HCT116 (cell line): ENCODE results near the gene TGM4. TPM values are rescaled to one million over a fixed set of nuclear protein-coding genes. Genes with fewer than 3 reads are reported as not detected.

Experiments
- ATAC-seq: fragments of 200-7000 bp; cut with Tn5 transposase; 2 replicates; pipeline ENCODE4 v1.9.1; 2020; ENCODE audit warnings: mild to moderate bottlenecking, moderate library complexity
- BruUV-seq: library from RNA; stranded (reverse); fragments of 400-500 nt; replicated peaks from 2 replicates; lab custom pipeline; 2021; lab: Mats Ljungman, UMichigan
- CTCF ChIA-PET: fragments of 300-600 bp; sonication (Branson Sonifier 250); formaldehyde crosslinking; loops from one replicate; lab custom pipeline; 2021; ENCODE audit warnings: antibody characterized with exemption; lab: Charles Lee
- POLR2A ChIA-PET: fragments of 300-600, 350-600 bp; sonication (Branson Sonifier 250); formaldehyde crosslinking; loops from one replicate; lab custom pipeline; 2021; ENCODE audit warnings: antibody characterized with exemption; lab: Charles Lee
- RAD21 ChIA-PET, 2 experiments: fragments of 300-600 bp; sonication (Branson Sonifier 250); formaldehyde crosslinking; loops; one replicate each; lab custom pipeline; 2023; ENCODE audit warnings: low total read pairs in 2 of 2; ENCODE audit not compliant: uncharacterized antibody in 2 of 2, unreplicated experiment in 2 of 2, low non-redundant PET in 1 of 2; lab: Charles Lee
- DNase-seq: peaks from one replicate; pipeline ENCODE4 v3.0.0-alpha.2; 2010; ENCODE audit warnings: low read depth, low spot score
- H2AFZ ChIP-seq: fragments of 200-600 bp; shearing (Covaris generic), sonication (generic); 2 replicates; pipeline ENCODE4 v1.6.1; 2017; ENCODE audit warnings: low read depth, mixed run types, mixed read lengths, antibody characterized with exemption, low read length; ENCODE audit not compliant: poor library complexity, severe bottlenecking
- H3K27ac ChIP-seq: 2 replicates; pipeline ENCODE4 v1.5.1; 2012; ENCODE audit warnings: low read depth, low read length
- H3K27me3 ChIP-seq: fragments of 200-600 bp; sonication (generic); 2 replicates; pipeline ENCODE4 v1.6.1; 2016; ENCODE audit warnings: mixed run types, low read length, mixed read lengths; ENCODE audit not compliant: insufficient read depth
- H3K36me3 ChIP-seq, 2 experiments: fragments of 200-500 bp in 1 of 2; fragments of 200-600 bp in 1 of 2; sonication (Bioruptor generic) in 1 of 2; sonication (generic) in 1 of 2; 2 replicates each; pipeline versions ENCODE4 v1.5.1 to v1.6.1; 2014 to 2016; ENCODE audit warnings: low read length in 2 of 2, inconsistent platforms in 1 of 2, mixed read lengths in 1 of 2, mixed run types in 1 of 2; ENCODE audit not compliant: insufficient read depth in 2 of 2, control insufficient read depth in 1 of 2
- H3K4me1 ChIP-seq, 2 experiments: fragments of 200-600 bp in 1 of 2; sonication (generic) in 1 of 2; 2 replicates each; pipeline versions ENCODE4 v1.5.1 to v1.6.1; 2012 to 2017; ENCODE audit warnings: low read length in 2 of 2, inconsistent platforms in 1 of 2, mild to moderate bottlenecking in 1 of 2, mixed read lengths in 1 of 2, mixed run types in 1 of 2, moderate library complexity in 1 of 2; ENCODE audit not compliant: insufficient read depth in 2 of 2, control insufficient read depth in 1 of 2
- H3K4me2 ChIP-seq: fragments of 200-600 bp; sonication (generic); 2 replicates; pipeline ENCODE4 v1.6.1; 2017; ENCODE audit warnings: mixed run types, low read length, mixed read lengths
- H3K4me3 ChIP-seq, 2 experiments: fragments of 200-600 bp in 1 of 2; sonication (generic) in 1 of 2; replicated peaks in 1 of 2; 2 replicates each; pipeline ENCODE4 v1.5.1; 2011 to 2016; ENCODE audit warnings: low read length in 2 of 2, control low read depth in 1 of 2, low read depth in 1 of 2, mild to moderate bottlenecking in 1 of 2, mixed read lengths in 1 of 2, mixed run types in 1 of 2
- H3K79me2 ChIP-seq: fragments of 200-600 bp; sonication (generic); 2 replicates; pipeline ENCODE4 v1.6.1; 2017; ENCODE audit warnings: mild to moderate bottlenecking, mixed run types, low read length, moderate library complexity, mixed read lengths; ENCODE audit not compliant: insufficient read depth
- H3K9ac ChIP-seq: fragments of 200-600 bp; sonication (generic); 2 replicates; pipeline ENCODE4 v1.6.1; 2016; ENCODE audit warnings: low read length, mixed read lengths
- H3K9me2 ChIP-seq: fragments of 200-600 bp; sonication (generic), shearing (Covaris generic); 2 replicates; pipeline ENCODE4 v1.6.1; 2017; ENCODE audit warnings: mixed run types, mild to moderate bottlenecking, moderate library complexity; ENCODE audit not compliant: insufficient read depth
- H3K9me3 ChIP-seq, 2 experiments: fragments of 200-500 bp in 1 of 2; fragments of 200-600 bp in 1 of 2; sonication (Bioruptor generic) in 1 of 2; sonication (generic) in 1 of 2; 2 replicates each; pipeline ENCODE4 v1.6.1; 2014 to 2017; ENCODE audit warnings: low read length in 2 of 2, mixed read lengths in 2 of 2, inconsistent platforms in 1 of 2, low read depth in 1 of 2, mild to moderate bottlenecking in 1 of 2, mixed run types in 1 of 2, moderate library complexity in 1 of 2; ENCODE audit not compliant: control insufficient read depth in 1 of 2, insufficient read depth in 1 of 2
- H4K20me1 ChIP-seq: fragments of 200-600 bp; sonication (generic), shearing (Covaris generic); 2 replicates; pipeline ENCODE4 v1.6.1; 2017; ENCODE audit warnings: mixed run types, mild to moderate bottlenecking, moderate library complexity; ENCODE audit not compliant: insufficient read depth
- ELF1 ChIP-seq: IDR thresholded peaks from 2 replicates; pipeline ENCODE4 v1.6.1; 2012; ENCODE audit warnings: low read depth, borderline replicate concordance
- FOSL1 ChIP-seq: IDR thresholded peaks from 2 replicates; pipeline ENCODE4 v1.6.1; 2012; ENCODE audit warnings: low read depth
- JUND ChIP-seq: IDR thresholded peaks from 2 replicates; pipeline ENCODE4 v1.6.1; 2012
- MAX ChIP-seq: IDR thresholded peaks from 2 replicates; pipeline ENCODE4 v1.6.1; 2012
- POLR2A ChIP-seq: IDR thresholded peaks from 2 replicates; pipeline ENCODE4 v1.7.0; 2011; ENCODE audit warnings: borderline replicate concordance; ENCODE audit not compliant: insufficient read depth, insufficient read length; ENCODE audit errors: extremely low read depth
- REST ChIP-seq: IDR thresholded peaks from 2 replicates; pipeline ENCODE4 v1.6.1; 2012; ENCODE audit warnings: low read depth
- SIN3A ChIP-seq: IDR thresholded peaks from 2 replicates; pipeline ENCODE4 v1.6.1; 2012; ENCODE audit warnings: low read depth
- SP1 ChIP-seq: IDR thresholded peaks from 2 replicates; pipeline ENCODE4 v1.6.1; 2012; ENCODE audit warnings: low read depth
- ZFX ChIP-seq: fragments of 450-650 bp; IDR thresholded peaks from 2 replicates; pipeline ENCODE4 v1.6.1; 2017
- intact Hi-C: fragments of 100-400 bp; cut with micrococcal nuclease; formaldehyde crosslinking; loops from 2 replicates; pipeline ENCODE4 v1.10.0; 2022
- total RNA-seq: library from RNA; stranded (reverse); gene quantifications from one replicate; pipeline ENCODE4 v1.2.1, GENCODE V29; 2021; ENCODE audit not compliant: unreplicated experiment
- TF ChIP-seq, protein P1 (sequence below): IDR thresholded peaks from 2 replicates; pipeline ENCODE4 v1.6.1; 2011; ENCODE audit warnings: mild to moderate bottlenecking, low read length, moderate library complexity; ENCODE audit not compliant: insufficient replicate concordance; ENCODE audit errors: extremely low read depth

TGM4 gene
- total RNA-seq, 1 experiment from 2014 or later: not detected

- Histone ChIP-seq H3K27ac (no peak overlapping the region), H3K4me1 (no peaks in the 10 kb centered on the region), H3K9me3 (no peaks in the 10 kb centered on the region), H3K79me2 (peaks cover 6% of the 10 kb centered on the region; the same call in 1 of the 2 replicates), H3K4me3 (no peak overlapping the region), H3K36me3 (no peaks in the 10 kb centered on the region), H3K9me2 (no peaks in the 10 kb centered on the region), H3K27me3 (no peaks in the 10 kb centered on the region), H3K9ac (no peak overlapping the region), H3K4me2 (no peak overlapping the region), H4K20me1 (no peaks in the 10 kb centered on the region), H2AFZ (no peak overlapping the region)
- RAD21 ChIA-PET: no interaction called here
- CTCF ChIA-PET: no interaction called here
- POLR2A ChIA-PET: no interaction called here
- TF ChIP-seq POLR2A: no peak
- no peak for TF ChIP-seq SP1
- TF ChIP-seq JUND: no peak
- TF ChIP-seq ELF1: no peak
- TF ChIP-seq, protein P1, sequence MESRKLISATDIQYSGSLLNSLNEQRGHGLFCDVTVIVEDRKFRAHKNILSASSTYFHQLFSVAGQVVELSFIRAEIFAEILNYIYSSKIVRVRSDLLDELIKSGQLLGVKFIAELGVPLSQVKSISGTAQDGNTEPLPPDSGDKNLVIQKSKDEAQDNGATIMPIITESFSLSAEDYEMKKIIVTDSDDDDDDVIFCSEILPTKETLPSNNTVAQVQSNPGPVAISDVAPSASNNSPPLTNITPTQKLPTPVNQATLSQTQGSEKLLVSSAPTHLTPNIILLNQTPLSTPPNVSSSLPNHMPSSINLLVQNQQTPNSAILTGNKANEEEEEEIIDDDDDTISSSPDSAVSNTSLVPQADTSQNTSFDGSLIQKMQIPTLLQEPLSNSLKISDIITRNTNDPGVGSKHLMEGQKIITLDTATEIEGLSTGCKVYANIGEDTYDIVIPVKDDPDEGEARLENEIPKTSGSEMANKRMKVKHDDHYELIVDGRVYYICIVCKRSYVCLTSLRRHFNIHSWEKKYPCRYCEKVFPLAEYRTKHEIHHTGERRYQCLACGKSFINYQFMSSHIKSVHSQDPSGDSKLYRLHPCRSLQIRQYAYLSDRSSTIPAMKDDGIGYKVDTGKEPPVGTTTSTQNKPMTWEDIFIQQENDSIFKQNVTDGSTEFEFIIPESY: no peak
- no peak for TF ChIP-seq MAX
- TF ChIP-seq SIN3A: no peak
- no peak for TF ChIP-seq FOSL1
- TF ChIP-seq REST: no peak
- no peak for TF ChIP-seq ZFX
- ATAC-seq (no peak), DNase-seq (no peak)
- intact Hi-C loops: no loop called here
- BruUV-seq: no TSS peak
Measured at GRCh38 chr3:44952689-44953088, 78.3 kb downstream of the TGM4 start.
